K562 (cell line): ENCODE results near the gene UBE2S. TPM values are rescaled to one million over a fixed set of nuclear protein-coding genes. Genes with fewer than 3 reads are reported as not detected.

Source experiments
- HMGXB4 ChIP-seq: sonication (generic); formaldehyde crosslinking; IDR thresholded peaks from 2 replicates; pipeline ENCODE4 v1.8.1; 2023; ENCODE audit warnings: mild to moderate bottlenecking, missing genetic modification reagents
- PCBP2 ChIP-seq: fragments of 200-400 bp; formaldehyde crosslinking; IDR thresholded peaks from 2 replicates; pipeline ENCODE4 v1.6.1; 2018; ENCODE audit warnings: low read length, low read depth, mild to moderate bottlenecking, moderate library complexity; ENCODE audit not compliant: poor library complexity, severe bottlenecking
- PRPF4 ChIP-seq: fragments of 200-400 bp; formaldehyde crosslinking; IDR thresholded peaks from one replicate; pipeline ENCODE4 v1.6.1; 2017; ENCODE audit warnings: low read length, low read depth, mild to moderate bottlenecking; ENCODE audit not compliant: insufficient read depth, poor library complexity, severe bottlenecking
- SIN3A ChIP-seq, 2 experiments: fragments of 150-350 bp in 1 of 2; IDR thresholded peaks; 2 replicates each; pipeline ENCODE4 v1.6.1; 2011 to 2016; ENCODE audit warnings: borderline replicate concordance in 2 of 2, low read depth in 2 of 2, low read length in 2 of 2, mild to moderate bottlenecking in 2 of 2, moderate library complexity in 2 of 2; ENCODE audit not compliant: control insufficient read depth in 1 of 2
- ZNF592 ChIP-seq: fragments of 450-650 bp; IDR thresholded peaks from 2 replicates; pipeline ENCODE4 v1.6.1; 2017; ENCODE audit warnings: antibody characterized with exemption, mild to moderate bottlenecking
- polyA plus RNA-seq, 8 experiments: library from polyadenylated mRNA; depleted of rRNA in 4 of 8; stranded (reverse) in 5 of 8; unstranded in 3 of 8; fragments of >200 nt; fragmentation: Nextera tagmentation in 2 of 8; fragmentation: Illumina TruSeq in 1 of 8; extraction: Ambion mirVana in 2 of 8; extraction: Trizol in 1 of 8; gene quantifications; 2 replicates each; pipeline versions ENCODE4 v1.2.1 to v1.2.3, GENCODE V29; 2011 to 2014; ENCODE audit warnings: inconsistent platforms in 1 of 8, missing spikeins in 1 of 8
- total RNA-seq, 7 experiments: library from RNA; depleted of rRNA in 6 of 7; stranded (reverse); fragments of >200 nt in 6 of 7; fragmentation: Illumina TruSeq in 2 of 7; extraction: Trizol in 2 of 7; gene quantifications; 2 replicates each; pipeline versions ENCODE4 v1.2.1 to v1.2.3, GENCODE V29; 2011 to 2021; ENCODE audit warnings: low replicate concordance in 1 of 7

Gene UBE2S
- total and polyA plus RNA-seq, 9 of the 15 experiments (the other 6 are each of a cell fraction or from before 2014, with no cell fraction given) = 1.5 to 1,305 (median 157) TPM

- peak; percentile 52; the same call in 1 of the 2 replicates for TF ChIP-seq ZNF592
- TF ChIP-seq SIN3A (IDR thresholded peaks at IDR 0.05; ENCODE audit: borderline replicate concordance in 2 of 2, control insufficient read depth in 1 of 2, low read depth in 2 of 2, low read length in 2 of 2) = peak in 1 of 2 experiments; percentile 76; a peak in 1 of 4 replicates
- peak; percentile 55 for TF ChIP-seq PCBP2
- TF ChIP-seq PRPF4 = peak; percentile 98
- TF ChIP-seq HMGXB4 (CRISPR knock-in tag) = 0 out of 2 replicates have a peak, but pooled peaks have one; percentile 59
These were observed at the start of gene UBE2S (continued) for GRCh38 chr19:55407550-55407799.
